ENCODE results near the gene ASNSD1. TPM values are rescaled to one million over a fixed set of nuclear protein-coding genes. Genes with fewer than 3 reads are reported as not detected.

ASNSD1 gene
- total and polyA plus RNA-seq, 2 of the 8 experiments (the other 6 are each of a cell fraction or from before 2014, with no cell fraction given), result 14.1 to 44.8 TPM

DNA sequence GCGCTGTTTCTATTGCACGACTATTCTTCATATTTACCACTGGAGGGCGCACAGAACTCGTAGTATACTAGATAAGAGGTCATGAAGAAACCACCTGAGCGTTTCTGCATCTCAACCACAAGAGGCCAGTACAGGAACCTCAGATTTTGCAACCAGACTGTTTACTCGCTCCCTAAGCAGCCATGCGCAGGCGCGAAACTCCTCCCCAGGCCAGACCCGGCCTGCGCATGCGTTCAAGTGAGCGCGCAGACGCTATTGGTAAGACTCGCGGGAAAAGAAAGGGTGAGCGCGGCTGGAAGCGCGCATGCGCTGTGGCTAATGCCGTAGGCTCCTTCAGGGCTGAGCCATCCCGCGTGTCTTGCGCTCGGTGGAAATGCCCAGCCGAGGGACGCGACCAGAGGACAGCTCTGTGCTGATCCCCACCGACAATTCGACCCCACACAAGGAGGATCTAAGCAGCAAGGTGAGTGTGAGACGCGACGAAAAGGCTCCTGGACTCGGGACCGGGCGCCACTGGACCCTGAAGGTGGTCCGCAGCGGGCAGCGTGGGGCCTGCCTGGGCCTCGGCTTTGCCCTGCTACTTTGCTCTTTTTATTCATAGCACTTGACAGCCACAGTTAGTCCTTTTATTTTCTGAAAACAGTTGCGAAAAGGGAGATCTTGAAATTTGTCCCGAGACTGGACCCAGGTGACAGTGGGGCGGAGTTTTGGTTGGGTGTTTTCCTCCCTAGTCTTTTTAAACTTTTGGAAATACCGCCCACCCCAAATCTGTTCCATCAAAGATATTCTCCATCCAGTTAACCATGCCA, at the start of gene ASNSD1 (continued):
- TF ChIP-seq, protein P1, sequence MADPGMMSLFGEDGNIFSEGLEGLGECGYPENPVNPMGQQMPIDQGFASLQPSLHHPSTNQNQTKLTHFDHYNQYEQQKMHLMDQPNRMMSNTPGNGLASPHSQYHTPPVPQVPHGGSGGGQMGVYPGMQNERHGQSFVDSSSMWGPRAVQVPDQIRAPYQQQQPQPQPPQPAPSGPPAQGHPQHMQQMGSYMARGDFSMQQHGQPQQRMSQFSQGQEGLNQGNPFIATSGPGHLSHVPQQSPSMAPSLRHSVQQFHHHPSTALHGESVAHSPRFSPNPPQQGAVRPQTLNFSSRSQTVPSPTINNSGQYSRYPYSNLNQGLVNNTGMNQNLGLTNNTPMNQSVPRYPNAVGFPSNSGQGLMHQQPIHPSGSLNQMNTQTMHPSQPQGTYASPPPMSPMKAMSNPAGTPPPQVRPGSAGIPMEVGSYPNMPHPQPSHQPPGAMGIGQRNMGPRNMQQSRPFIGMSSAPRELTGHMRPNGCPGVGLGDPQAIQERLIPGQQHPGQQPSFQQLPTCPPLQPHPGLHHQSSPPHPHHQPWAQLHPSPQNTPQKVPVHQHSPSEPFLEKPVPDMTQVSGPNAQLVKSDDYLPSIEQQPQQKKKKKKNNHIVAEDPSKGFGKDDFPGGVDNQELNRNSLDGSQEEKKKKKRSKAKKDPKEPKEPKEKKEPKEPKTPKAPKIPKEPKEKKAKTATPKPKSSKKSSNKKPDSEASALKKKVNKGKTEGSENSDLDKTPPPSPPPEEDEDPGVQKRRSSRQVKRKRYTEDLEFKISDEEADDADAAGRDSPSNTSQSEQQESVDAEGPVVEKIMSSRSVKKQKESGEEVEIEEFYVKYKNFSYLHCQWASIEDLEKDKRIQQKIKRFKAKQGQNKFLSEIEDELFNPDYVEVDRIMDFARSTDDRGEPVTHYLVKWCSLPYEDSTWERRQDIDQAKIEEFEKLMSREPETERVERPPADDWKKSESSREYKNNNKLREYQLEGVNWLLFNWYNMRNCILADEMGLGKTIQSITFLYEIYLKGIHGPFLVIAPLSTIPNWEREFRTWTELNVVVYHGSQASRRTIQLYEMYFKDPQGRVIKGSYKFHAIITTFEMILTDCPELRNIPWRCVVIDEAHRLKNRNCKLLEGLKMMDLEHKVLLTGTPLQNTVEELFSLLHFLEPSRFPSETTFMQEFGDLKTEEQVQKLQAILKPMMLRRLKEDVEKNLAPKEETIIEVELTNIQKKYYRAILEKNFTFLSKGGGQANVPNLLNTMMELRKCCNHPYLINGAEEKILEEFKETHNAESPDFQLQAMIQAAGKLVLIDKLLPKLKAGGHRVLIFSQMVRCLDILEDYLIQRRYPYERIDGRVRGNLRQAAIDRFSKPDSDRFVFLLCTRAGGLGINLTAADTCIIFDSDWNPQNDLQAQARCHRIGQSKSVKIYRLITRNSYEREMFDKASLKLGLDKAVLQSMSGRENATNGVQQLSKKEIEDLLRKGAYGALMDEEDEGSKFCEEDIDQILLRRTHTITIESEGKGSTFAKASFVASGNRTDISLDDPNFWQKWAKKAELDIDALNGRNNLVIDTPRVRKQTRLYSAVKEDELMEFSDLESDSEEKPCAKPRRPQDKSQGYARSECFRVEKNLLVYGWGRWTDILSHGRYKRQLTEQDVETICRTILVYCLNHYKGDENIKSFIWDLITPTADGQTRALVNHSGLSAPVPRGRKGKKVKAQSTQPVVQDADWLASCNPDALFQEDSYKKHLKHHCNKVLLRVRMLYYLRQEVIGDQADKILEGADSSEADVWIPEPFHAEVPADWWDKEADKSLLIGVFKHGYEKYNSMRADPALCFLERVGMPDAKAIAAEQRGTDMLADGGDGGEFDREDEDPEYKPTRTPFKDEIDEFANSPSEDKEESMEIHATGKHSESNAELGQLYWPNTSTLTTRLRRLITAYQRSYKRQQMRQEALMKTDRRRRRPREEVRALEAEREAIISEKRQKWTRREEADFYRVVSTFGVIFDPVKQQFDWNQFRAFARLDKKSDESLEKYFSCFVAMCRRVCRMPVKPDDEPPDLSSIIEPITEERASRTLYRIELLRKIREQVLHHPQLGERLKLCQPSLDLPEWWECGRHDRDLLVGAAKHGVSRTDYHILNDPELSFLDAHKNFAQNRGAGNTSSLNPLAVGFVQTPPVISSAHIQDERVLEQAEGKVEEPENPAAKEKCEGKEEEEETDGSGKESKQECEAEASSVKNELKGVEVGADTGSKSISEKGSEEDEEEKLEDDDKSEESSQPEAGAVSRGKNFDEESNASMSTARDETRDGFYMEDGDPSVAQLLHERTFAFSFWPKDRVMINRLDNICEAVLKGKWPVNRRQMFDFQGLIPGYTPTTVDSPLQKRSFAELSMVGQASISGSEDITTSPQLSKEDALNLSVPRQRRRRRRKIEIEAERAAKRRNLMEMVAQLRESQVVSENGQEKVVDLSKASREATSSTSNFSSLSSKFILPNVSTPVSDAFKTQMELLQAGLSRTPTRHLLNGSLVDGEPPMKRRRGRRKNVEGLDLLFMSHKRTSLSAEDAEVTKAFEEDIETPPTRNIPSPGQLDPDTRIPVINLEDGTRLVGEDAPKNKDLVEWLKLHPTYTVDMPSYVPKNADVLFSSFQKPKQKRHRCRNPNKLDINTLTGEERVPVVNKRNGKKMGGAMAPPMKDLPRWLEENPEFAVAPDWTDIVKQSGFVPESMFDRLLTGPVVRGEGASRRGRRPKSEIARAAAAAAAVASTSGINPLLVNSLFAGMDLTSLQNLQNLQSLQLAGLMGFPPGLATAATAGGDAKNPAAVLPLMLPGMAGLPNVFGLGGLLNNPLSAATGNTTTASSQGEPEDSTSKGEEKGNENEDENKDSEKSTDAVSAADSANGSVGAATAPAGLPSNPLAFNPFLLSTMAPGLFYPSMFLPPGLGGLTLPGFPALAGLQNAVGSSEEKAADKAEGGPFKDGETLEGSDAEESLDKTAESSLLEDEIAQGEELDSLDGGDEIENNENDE (IDR thresholded peaks at IDR 0.05; ENCODE audit: insufficient replicate concordance, low read length), result no peak
- TF ChIP-seq, protein P2, sequence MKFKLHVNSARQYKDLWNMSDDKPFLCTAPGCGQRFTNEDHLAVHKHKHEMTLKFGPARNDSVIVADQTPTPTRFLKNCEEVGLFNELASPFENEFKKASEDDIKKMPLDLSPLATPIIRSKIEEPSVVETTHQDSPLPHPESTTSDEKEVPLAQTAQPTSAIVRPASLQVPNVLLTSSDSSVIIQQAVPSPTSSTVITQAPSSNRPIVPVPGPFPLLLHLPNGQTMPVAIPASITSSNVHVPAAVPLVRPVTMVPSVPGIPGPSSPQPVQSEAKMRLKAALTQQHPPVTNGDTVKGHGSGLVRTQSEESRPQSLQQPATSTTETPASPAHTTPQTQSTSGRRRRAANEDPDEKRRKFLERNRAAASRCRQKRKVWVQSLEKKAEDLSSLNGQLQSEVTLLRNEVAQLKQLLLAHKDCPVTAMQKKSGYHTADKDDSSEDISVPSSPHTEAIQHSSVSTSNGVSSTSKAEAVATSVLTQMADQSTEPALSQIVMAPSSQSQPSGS (IDR thresholded peaks at IDR 0.05; ENCODE audit: low read length), result no peak
- no peak for TF ChIP-seq YY1 (IDR thresholded peaks at IDR 0.05; ENCODE audit: low read depth, low read length)
- no peak for TF ChIP-seq KDM1A (IDR thresholded peaks at IDR 0.05; ENCODE audit: borderline replicate concordance, low read length)
- TF ChIP-seq EZH2 (IDR thresholded peaks at IDR 0.05; ENCODE audit: low read depth, low read length, severe bottlenecking), result no peak
- no peak for TF ChIP-seq HDAC6 (IDR thresholded peaks at IDR 0.05; ENCODE audit: low read depth, low read length)
- no peak; the same call in 1 of the 2 replicates for TF ChIP-seq JUND (IDR thresholded peaks at IDR 0.05; ENCODE audit: low read length)
- TF ChIP-seq CEBPB (IDR thresholded peaks at IDR 0.05; ENCODE audit: low read depth, low read length), result peak; percentile 95
- TF ChIP-seq ASH2L (IDR thresholded peaks at IDR 0.05; ENCODE audit: low read length), result peak; percentile 86
